GM06990 (cell line): ENCODE data around the gene GRAP.

ENCODE experiments used
- DNase-seq: peaks from one replicate; pipeline ENCODE4 v3.0.0-alpha.2; 2011; ENCODE audit not compliant: insufficient read length; ENCODE audit errors: extremely low read depth
- H3K27me3 ChIP-seq: replicated peaks from 2 replicates; pipeline ENCODE4 v1.6.0; 2011; ENCODE audit warnings: low read length; ENCODE audit not compliant: control insufficient read depth, insufficient read depth
- H3K36me3 ChIP-seq: 2 replicates; pipeline ENCODE4 v1.5.1; 2011; ENCODE audit warnings: low read length; ENCODE audit not compliant: control insufficient read depth, insufficient read depth
- H3K4me3 ChIP-seq: replicated peaks from 2 replicates; pipeline ENCODE4 v1.5.1; 2011; ENCODE audit warnings: low read depth, mild to moderate bottlenecking, control low read depth, low read length
- TF ChIP-seq, protein P1 (sequence below): IDR thresholded peaks from 2 replicates; pipeline ENCODE4 v1.5.1; 2011; ENCODE audit warnings: low read length, control low read depth, mild to moderate bottlenecking, inconsistent platforms; ENCODE audit not compliant: insufficient read depth, poor library complexity, severe bottlenecking

Gene GRAP

DNA sequence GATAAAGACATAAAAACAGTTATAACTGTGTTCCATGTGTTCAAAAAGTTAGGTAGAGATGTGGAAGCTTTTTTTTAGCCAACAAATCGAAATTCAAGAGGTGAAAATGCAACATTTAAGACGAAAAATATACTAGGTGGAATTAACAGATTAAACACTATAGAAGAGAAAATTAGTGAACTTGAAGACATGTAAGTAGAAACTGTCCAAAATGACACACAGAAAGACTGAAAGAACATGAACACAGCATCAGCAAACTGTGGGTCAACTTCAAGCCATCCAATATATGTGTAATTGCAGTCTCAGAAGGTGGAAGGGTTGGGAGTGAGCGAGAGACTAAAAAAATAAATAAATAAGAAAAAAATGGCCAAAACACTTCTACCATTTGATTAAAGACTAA is 51.5 kb downstream of the GRAP start:
- Histone ChIP-seq H3K36me3 (peaks cover 8% of the 10 kb centered on the region), H3K27me3 (no peaks in the 10 kb centered on the region), H3K4me3 (no peak overlapping the region)
- DNase-seq = no peak
- TF ChIP-seq, protein P1, sequence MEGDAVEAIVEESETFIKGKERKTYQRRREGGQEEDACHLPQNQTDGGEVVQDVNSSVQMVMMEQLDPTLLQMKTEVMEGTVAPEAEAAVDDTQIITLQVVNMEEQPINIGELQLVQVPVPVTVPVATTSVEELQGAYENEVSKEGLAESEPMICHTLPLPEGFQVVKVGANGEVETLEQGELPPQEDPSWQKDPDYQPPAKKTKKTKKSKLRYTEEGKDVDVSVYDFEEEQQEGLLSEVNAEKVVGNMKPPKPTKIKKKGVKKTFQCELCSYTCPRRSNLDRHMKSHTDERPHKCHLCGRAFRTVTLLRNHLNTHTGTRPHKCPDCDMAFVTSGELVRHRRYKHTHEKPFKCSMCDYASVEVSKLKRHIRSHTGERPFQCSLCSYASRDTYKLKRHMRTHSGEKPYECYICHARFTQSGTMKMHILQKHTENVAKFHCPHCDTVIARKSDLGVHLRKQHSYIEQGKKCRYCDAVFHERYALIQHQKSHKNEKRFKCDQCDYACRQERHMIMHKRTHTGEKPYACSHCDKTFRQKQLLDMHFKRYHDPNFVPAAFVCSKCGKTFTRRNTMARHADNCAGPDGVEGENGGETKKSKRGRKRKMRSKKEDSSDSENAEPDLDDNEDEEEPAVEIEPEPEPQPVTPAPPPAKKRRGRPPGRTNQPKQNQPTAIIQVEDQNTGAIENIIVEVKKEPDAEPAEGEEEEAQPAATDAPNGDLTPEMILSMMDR = no peak

DNA sequence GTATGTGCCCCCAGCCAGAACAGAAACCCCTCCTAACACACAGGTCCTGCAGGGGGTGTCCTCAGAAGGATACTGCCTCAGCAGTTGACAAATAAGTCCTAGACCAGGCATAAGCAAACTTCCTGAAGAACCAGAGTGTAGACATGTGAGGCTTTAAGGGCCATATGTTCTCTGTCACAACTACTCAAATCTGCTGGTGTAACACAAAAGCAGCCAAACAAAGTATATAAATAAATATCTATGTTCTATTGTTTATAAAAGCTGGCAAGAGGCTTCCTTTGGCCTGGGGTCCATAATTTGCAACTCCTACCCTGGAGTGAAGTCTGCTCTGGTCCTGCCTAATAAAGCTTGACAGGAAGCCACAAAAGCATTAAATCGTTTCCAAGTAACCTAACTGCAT is 52.1 kb downstream of the GRAP start:
- Histone ChIP-seq H3K36me3 (peaks cover 11% of the 10 kb centered on the region), H3K4me3 (no peak overlapping the region), H3K27me3 (no peaks in the 10 kb centered on the region)
- TF ChIP-seq, protein P1 = no peak
- DNase-seq = no peak

DNA sequence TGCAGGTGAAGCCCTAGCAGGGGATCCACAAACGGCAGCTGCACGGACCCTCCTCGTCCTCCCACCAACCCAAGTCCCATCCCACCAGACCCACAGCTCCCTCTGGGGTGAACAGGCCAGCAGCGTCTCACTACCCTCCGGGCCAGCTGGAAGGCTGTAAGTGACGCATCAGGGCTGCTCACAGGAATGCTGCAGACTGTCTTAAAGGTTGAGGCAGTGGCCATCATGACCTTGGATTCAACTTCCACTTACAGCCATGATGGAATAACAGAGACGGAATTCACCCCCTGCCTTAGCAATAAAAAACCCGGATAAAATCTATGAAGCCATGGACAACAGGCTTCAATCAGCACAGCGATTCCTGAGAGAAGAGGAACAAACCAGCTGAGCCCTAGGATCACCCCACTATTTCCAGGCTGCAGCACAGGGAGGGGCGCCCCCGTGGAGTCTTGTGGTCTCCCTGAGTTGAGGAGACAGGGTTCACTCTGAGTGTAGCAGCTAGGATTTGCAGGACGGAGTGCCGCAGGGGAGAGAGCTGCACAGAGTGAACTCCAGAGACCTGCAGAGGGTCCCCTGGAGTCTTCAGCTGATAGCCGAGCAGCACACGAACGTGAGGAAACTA is 52.7 kb downstream of the GRAP start:
- H3K4me3 ChIP-seq = no peak overlapping the region
- no peaks in the 10 kb centered on the region for H3K27me3 ChIP-seq
- DNase-seq = no peak
- peaks cover 11% of the 10 kb centered on the region for H3K36me3 ChIP-seq
- TF ChIP-seq, protein P1 = no peak

DNA sequence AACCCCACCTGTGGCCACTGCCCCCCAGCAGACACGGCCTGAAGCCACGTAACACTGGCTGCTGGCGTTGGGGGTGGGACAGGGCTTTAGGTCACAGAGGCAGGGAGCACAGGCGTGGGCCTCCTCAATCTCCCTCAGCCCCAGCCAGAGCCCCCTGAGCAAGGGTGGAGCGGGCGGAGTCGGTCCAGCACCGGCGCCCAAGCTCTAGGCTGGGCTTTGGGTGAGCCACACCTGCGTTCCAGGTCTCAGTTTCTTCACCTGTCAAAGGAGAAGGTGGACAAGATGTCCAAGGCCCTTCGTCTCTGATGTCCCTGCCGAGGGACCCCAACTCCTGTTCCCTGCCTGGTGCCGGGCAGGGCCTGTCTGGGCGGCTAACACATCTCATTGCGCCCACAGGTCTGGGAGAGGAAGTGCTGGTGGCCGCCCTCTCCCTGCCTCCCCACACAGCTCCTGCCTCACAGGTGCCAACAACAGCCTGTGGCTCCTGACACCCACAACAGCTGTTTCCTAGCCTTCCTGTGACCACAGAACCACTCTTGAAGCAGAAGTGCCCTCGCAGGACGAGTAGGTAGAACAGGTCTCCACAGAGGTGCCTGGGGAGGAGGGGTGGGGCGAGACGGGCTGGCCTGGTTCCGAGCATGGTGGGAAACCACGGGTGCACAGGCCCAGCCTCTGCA is 54.2 kb downstream of the GRAP start:
- H3K36me3 ChIP-seq = peaks cover 12% of the 10 kb centered on the region
- DNase-seq = peak; percentile 51
- no peaks in the 10 kb centered on the region for H3K27me3 ChIP-seq
- no peak overlapping the region for H3K4me3 ChIP-seq
- TF ChIP-seq, protein P1 = no peak

DNA sequence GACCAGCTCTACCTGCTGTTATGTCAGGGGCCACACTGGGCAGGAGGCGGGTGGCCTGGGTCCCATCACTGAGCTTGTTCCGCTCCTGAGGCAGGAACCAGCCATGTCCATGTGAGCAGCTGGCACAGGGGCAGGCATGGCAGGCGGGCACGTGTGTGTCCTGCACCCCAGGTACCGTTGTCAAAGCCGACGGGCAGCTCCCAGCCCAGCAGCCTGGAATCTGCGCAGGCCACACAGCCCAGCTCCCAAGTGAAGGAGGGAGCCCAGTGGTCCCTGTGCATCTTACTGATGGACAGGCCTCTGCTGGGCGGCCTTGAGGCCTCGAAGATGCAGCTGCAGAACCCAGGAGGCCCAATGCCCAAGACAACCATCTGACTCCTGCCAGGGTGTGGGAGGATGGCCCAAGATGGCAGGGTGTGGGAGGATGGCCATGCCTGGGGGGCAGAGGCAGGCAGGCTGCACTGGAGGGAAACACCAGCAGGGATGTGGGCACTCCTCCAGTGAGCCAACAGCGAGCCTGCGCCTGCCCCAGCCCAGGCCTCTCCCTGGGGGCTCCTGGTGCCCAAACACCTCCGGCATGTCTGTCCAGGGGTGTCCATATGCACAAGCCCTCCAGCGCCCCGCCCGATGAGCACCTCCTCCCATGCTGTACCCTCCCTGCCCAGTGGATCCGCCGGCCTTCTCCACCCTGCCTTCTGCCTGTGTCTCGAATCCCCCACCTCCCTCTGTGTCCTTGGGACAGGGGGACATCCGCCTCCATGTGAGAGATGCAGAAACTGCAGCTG is 55.0 kb downstream of the GRAP start:
- Histone ChIP-seq H3K36me3 (peaks cover 17% of the 10 kb centered on the region), H3K27me3 (no peaks in the 10 kb centered on the region), H3K4me3 (no peak overlapping the region)
- TF ChIP-seq, protein P1 = no peak
- DNase-seq = no peak
